ENCODE data around the gene VWA5B2.
A peak's percentile ranks its signal among the peaks of the same experiment; 100 is the strongest.

Gene VWA5B2

GRCh38 chr3:184229394-184230080 lies at the start of gene VWA5B2:
TSS of gene VWA5B2 (plus strand) at chr3:184229585. CDS start at chr3:184230529, 944 bp downstream.
- peak; percentile 85 for DNase-seq (ENCODE audit: low spot score)

- no peak for DNase-seq (ENCODE audit: low spot score)
These were observed 49.2 kb upstream of the VWA5B2 start for GRCh38 chr3:184180165-184180564.

GRCh38 chr3:184181596-184181995 lies 47.8 kb upstream of the VWA5B2 start:
- DNase-seq (ENCODE audit: low spot score), result no peak

- no peak for DNase-seq (ENCODE audit: low spot score)
These were observed 45.7 kb upstream of the VWA5B2 start for GRCh38 chr3:184183679-184184078.

GRCh38 chr3:184184546-184185230 lies 44.7 kb upstream of the VWA5B2 start:
- no peak for DNase-seq (ENCODE audit: low spot score)

- DNase-seq (ENCODE audit: low spot score), result peak; percentile 99
These were observed 43.8 kb upstream of the VWA5B2 start for GRCh38 chr3:184185461-184186183.

- no peak for DNase-seq (ENCODE audit: low spot score)
These were observed 43.0 kb upstream of the VWA5B2 start, which contains the start of gene ABCF3 for GRCh38 chr3:184186184-184186901. TSS of gene ABCF3 (plus strand) at chr3:184186199. CDS start at chr3:184186208, 9 bp downstream.

- DNase-seq (ENCODE audit: low spot score), result no peak
These were observed 42.5 kb upstream of the VWA5B2 start for GRCh38 chr3:184186902-184187207.

GRCh38 chr3:184188080-184188479 lies 41.3 kb upstream of the VWA5B2 start:
- no peak for DNase-seq (ENCODE audit: low spot score)

GRCh38 chr3:184189421-184189820 lies 40.0 kb upstream of the VWA5B2 start:
- no peak for DNase-seq (ENCODE audit: low spot score)

- no peak for DNase-seq (ENCODE audit: low spot score)
These were observed 36.5 kb upstream of the VWA5B2 start for GRCh38 chr3:184192889-184193288.

GRCh38 chr3:184193991-184194539 lies 35.3 kb upstream of the VWA5B2 start:
- no peak for DNase-seq (ENCODE audit: low spot score)

- DNase-seq (ENCODE audit: low spot score), result no peak
These were observed 32.8 kb upstream of the VWA5B2 start for GRCh38 chr3:184196536-184196935.

- no peak for DNase-seq (ENCODE audit: low spot score)
These were observed 30.9 kb upstream of the VWA5B2 start for GRCh38 chr3:184198509-184198908.

GRCh38 chr3:184200825-184201224 lies 28.6 kb upstream of the VWA5B2 start:
- no peak for DNase-seq (ENCODE audit: low spot score)

- DNase-seq (ENCODE audit: low spot score), result no peak
These were observed 25.9 kb upstream of the VWA5B2 start for GRCh38 chr3:184203526-184203925.

- no peak for DNase-seq (ENCODE audit: low spot score)
These were observed 20.1 kb upstream of the VWA5B2 start for GRCh38 chr3:184209146-184209923.

- no peak for DNase-seq (ENCODE audit: low spot score)
These were observed 18.1 kb upstream of the VWA5B2 start for GRCh38 chr3:184211297-184211696.

- no peak for DNase-seq (ENCODE audit: low spot score)
These were observed 17.7 kb upstream of the VWA5B2 start for GRCh38 chr3:184211718-184212117.

- no peak for DNase-seq (ENCODE audit: low spot score)
These were observed 10.6 kb upstream of the VWA5B2 start for GRCh38 chr3:184218814-184219213.

GRCh38 chr3:184222521-184222920 lies 6.9 kb upstream of the VWA5B2 start:
- no peak for DNase-seq (ENCODE audit: low spot score)

All from NAMALWA (cell line).